Neural cell (in vitro differentiated cells): ENCODE data around the gene FMN2.

Experiments
- CTCF ChIP-seq: fragments of 450-650 bp; IDR thresholded peaks from 2 replicates; pipeline ENCODE4 v1.5.1; 2014; ENCODE audit warnings: antibody characterized with exemption, mild to moderate bottlenecking, moderate library complexity; ENCODE audit not compliant: poor library complexity, severe bottlenecking
- EP300 ChIP-seq: fragments of 450-650 bp; conservative IDR thresholded peaks from 2 replicates; pipeline ENCODE4 v1.6.1; 2014; ENCODE audit warnings: antibody characterized with exemption, mild to moderate bottlenecking, moderate library complexity; ENCODE audit not compliant: poor library complexity, severe bottlenecking
- EZH2 ChIP-seq: fragments of 200-600, 300-800 bp; shearing (Covaris generic), sonication (generic); IDR thresholded peaks from 2 replicates; pipeline ENCODE4 v1.6.1; 2014; ENCODE audit warnings: antibody characterized with exemption, low read length, borderline replicate concordance, mild to moderate bottlenecking; ENCODE audit not compliant: insufficient read depth, poor library complexity, severe bottlenecking
- MXI1 ChIP-seq: fragments of 450-650 bp; conservative IDR thresholded peaks from 2 replicates; pipeline ENCODE4 v1.6.1; 2014; ENCODE audit warnings: antibody characterized with exemption, mild to moderate bottlenecking; ENCODE audit not compliant: poor library complexity, severe bottlenecking
- POLR2AphosphoS5 ChIP-seq: IDR thresholded peaks from 2 replicates; pipeline ENCODE4 v1.6.1; 2012
- REST ChIP-seq: IDR thresholded peaks from 2 replicates; pipeline ENCODE4 v1.6.1; 2012; ENCODE audit warnings: borderline replicate concordance
- TAF1 ChIP-seq: IDR thresholded peaks from 2 replicates; pipeline ENCODE4 v1.6.1; 2012; ENCODE audit warnings: low read depth

- no peak for TF ChIP-seq CTCF
- TF ChIP-seq TAF1: no peak
- TF ChIP-seq EZH2: no peak
- TF ChIP-seq POLR2AphosphoS5: no peak
- TF ChIP-seq REST: no peak
- no peak for TF ChIP-seq EP300
- TF ChIP-seq MXI1: no peak
These were observed 293.9 kb downstream of the FMN2 start for GRCh38 chr1:240385551-240385950.
